NCI-H1105 treated with DMSO at 0.1 percent for 48 hours (cell line): ENCODE results near the gene CLN6.
"Not testable (repeated sequence)": the region's sequence is repeated elsewhere in the genome, so short reads cannot be mapped to it uniquely, and the experiment has no call there.

Experiments
- DNase-seq: peaks from one replicate; lab custom pipeline; 2025; lab: John Stamatoyannopoulos, UW

The CLN6 gene

DNA sequence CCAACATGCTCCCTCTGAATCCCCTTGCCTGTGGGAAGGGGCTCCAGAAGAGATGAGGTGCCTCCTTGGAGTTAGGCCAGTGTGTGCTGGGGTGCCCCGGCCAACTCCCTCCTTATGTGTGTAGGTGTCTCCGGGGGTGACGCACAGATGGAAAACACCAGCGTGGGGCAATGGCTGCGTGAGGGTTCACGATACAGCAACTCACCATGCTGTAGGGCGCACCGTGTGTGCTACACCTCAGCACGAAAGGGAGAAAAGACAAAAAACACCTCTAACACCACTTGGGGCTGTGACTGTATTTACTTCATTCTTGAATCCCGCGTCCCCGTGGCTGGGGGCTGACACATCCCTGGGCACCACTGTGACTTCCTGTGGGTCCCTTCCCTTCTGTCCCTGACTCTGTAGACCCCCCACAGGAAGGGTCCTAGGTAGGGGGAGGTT lies 22.8 kb downstream of the CLN6 start:
- DNase-seq, result no peak

DNA sequence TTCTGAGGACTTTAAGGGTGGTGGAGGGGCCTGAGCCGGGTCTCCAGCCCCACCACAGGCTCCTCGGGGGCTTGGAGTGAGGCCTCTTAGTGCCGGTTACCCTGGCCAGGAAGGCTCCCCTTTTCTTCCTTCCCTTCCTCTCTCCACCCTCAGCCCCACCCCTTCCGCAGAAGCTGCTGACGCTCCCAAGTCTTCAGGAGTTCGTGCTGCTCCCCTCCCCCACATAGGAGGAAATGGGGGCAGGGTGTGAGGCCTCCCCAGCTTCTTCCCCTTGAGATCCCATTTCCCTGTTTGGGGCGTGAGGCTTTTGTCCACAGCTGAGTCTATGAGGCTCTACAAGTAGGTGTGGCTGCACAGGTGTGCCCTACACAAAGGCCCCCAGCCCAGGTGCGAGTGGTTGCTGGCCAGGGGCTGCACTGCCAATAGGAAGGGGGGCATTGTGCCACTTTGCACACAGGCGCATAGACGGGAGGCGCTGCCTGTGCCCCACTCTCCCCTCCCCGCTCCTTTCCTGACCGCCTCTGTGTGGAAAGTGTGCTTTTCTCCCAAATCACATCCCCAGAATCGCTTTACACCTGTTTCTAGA lies 23.5 kb downstream of the CLN6 start:
- no peak for DNase-seq

DNA sequence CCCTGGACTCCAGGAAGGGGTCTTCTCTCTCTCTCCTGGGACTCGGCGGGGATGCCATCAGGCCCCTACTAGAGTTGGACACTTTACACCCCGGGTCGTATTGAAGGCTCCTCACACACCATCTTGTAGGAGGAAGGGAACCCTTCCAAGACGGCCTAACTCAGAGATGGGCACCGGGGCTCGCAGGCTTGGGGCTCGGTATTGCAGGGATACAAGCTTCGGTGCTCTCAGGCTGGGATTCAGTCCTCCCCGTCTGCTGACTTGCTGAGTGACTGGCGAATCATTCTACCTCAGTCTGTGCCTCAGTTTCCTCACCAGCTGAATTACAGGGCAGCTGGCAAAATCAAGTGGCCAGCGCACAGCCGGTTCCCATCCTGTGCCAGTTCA lies 24.0 kb downstream of the CLN6 start:
- DNase-seq, result no peak

DNA sequence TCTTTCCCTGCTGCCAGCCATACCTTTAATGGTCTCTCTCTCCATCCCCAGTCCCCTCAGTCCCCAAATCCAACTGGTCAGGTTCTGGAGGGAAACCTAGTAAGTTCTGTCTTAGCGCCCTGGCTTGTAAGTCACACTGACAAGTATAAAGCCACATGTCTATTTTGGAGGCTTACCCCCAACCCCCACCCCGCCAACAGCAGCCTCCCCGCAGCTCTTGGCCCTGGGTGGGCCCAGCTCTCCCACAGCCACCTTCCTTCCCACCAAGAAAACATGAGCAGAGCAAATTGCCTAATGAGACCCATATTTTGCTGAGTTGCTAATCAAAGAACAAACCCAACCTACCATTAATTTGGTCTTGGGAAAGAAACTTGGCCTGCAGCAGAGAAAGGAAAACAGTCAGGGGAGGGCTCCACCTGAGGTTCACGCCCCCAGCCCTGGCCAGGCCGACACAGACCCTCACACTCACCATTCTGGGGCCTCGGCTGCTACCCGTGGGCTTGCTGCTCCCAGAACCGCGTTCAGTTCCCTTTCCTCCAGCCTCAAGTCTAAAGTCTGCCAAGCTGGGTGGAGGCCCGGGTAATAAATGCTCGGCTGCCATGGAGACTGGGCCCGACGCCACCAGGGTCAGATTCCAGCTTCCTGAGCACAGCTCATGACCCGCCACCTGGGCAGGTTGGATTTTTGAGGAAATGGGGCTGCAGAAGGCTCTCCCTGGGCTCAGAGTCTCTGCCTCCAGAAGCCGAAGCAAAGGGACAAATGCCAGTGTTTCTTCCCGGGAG lies 24.6 kb downstream of the CLN6 start, which contains the start of gene CALML4:
TSS of gene CALML4 (minus strand) at position 557 of the 782 bp plus-strand sequence. CDS start at position 472, 85 bp downstream.
- DNase-seq, result peak; percentile 68

DNA sequence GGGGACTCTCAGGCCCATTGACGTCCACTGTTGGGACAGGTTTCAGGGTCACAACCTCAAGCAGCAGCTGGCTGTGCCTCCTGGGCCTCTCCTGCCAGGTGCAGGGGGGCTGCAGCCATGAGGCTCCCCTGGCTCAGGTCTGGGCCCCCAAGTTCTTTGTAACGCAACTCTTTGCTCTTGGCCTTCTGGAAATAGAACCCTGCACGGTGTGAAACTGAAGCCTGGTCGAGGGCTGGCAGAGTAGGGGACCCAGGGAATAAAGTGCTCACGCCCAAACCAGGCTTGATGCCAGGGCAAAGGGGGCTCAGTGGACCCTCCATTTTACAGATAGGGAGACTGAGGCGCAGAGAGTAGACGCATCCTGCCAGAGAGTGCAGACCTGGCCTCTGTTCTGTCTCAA lies 25.2 kb downstream of the CLN6 start:
- no peak for DNase-seq

DNA sequence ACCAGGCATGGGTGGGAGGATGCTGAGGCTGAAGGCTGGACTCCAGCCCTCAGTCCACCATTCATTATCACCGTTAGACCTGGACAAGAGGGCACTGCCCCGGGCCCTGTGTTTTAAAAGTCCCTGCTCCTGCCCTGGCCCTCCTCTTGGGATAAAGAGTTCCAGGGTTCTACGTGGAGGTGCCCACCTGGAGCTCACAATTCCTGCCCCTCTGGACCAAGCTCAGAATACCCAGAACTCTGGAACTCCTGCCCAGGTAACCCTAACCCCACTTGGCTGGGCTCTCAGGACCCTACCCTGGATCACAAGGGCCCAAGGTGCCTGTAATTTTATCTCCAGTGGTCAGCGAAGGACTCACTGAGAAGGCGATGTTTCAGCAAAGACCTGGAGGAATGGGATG lies 25.6 kb downstream of the CLN6 start:
- no peak for DNase-seq

DNA sequence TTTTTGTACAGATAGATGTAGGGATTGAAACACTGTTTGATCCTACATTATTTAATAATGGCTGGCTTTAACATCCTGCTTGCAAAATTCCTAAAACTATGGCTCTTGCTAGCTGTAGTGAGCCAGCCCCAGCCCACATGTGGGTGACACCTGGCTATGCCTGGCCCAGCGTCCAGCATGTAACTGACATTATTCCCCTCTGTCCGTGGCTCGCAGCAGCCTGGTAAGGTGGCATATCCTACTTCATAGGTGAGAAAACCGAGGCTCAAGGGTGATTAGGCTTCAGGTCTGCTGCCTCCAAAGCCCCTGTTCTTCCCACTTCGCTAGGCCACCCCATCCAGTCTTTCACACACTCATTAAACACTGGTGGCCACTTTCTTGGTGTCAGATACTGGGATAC lies 26.0 kb downstream of the CLN6 start:
- no peak for DNase-seq

DNA sequence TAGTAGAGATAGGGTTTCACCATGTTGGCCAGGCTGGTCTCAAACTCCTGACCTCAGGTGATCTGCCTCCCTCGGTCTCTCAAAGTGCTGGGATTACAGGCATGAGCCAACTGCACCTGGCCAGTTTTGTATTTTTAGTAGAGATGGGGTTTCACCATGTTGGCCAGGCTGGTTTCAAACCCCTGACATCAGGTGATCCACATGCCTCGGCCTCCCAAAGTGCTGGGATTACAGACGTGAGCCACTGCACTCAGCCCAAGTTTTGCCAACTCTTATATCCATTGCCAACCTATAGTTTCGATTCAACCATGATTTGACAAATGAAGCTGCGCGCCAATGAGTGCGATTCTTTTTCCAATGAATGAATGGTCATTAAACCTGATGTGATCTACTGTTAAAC lies 26.5 kb downstream of the CLN6 start:
- DNase-seq, result not testable (repeated sequence)

DNA sequence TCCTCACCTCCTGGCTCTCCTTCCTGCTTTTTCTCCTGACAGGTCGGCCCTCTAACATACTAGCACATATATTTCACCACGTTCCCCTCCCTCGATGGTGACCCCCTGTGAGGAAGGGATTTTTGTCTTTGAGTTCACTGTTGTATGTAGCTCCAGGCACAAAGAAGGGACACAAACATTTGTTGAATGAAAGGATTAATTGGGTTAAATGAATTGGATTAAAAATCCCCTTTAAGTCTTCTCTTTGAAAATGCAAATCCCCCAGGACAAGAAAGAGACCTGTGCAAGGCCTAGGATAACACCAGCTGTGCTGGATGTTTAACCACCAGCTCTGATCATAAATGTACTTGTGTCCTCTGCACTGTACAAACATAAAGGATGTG lies 27.7 kb downstream of the CLN6 start:
- DNase-seq, result no peak

DNA sequence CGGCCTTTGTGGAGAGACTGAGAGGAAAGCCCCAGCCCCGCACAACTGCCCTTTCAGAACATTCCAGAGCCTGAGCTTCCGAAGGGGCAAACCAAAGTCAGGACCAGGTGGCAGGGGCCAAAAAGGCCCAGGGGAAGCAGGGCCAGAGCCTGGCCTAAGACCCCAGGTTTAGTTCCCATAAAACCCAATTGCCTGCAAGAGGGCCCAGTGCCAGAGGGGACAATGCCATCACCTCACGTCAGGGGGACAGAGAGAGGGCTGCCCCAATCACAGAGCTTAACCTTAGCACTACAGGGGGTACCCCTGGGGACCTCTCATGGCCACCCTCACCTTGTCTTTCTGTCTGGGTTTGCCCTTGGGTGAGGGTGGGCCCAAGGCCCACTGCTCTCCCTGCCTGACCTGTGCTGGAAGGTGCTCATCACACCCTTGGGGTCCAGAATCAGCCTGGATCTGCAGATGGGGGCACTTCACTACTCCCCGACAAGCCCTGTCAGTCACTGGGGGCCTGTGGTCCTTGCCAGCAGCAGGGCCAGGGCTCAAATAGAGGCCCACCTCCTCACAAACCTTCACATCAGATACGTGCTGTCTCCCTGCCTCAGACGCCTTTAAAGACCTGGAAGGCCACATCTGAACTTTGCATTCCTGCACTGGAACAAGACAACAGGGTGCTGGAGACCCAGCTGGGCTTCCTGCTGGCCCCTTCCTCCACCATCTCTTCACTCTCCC lies 28.2 kb downstream of the CLN6 start:
- no peak for DNase-seq

DNA sequence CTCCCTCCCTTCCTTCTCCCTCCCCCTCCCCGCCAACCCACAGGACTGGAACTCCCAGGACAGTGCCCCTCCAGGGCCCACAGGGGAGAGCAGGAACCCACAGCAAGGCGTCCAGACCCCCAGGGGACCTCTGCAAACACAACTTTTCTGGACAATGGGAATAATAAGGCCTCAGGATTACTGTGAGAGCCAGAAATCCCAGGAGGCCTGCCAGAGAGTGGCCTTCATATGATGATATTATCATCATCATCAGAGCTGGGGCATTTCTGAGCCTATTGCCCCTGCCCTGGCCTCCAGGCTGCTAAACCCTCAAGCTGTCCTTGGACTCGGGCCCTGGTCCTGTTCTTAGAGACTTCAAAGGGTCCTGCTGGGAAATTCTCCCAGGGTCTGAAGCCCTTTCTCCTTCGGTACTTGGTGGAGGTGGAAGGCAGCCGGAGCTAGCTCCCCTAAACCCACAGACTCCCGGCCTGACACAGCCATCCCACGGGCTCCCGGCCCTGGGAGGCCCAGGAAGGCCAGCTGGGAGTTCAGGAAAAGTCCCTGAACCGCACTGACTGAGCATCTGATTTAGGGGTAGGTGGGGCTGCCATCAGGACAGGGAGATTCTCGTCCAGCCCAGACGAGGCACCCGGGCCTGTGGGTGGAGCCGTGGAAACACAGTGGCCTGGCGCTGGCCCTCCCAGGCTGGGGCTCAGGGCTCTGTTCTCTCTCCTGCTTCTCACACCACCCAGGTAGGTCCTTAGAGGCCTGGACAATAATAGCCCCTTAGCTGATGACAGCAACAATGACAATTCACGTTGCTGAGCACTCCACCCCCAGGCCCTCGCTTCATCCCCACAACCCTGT lies 29.3 kb downstream of the CLN6 start:
- DNase-seq, result no peak

DNA sequence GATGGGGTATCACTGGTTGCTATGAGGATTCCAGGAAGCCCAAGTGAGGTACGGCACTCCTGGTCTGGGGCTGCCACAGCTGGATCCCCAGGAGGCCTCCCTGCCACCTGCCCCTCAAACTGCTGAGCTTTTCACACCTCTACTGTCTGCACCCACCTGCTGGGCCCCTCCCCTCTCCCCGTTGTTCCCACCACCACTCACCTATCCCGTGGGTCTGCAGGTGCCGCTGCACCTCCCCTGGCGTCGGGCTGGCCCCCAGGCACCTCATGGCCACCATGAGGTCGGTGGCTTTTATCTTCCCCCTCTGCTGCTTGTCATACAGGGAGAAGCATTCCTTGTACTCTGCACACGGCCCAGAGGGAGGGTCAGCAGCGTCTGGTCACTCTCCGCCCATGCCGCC lies 30.2 kb downstream of the CLN6 start:
- no peak for DNase-seq

DNA sequence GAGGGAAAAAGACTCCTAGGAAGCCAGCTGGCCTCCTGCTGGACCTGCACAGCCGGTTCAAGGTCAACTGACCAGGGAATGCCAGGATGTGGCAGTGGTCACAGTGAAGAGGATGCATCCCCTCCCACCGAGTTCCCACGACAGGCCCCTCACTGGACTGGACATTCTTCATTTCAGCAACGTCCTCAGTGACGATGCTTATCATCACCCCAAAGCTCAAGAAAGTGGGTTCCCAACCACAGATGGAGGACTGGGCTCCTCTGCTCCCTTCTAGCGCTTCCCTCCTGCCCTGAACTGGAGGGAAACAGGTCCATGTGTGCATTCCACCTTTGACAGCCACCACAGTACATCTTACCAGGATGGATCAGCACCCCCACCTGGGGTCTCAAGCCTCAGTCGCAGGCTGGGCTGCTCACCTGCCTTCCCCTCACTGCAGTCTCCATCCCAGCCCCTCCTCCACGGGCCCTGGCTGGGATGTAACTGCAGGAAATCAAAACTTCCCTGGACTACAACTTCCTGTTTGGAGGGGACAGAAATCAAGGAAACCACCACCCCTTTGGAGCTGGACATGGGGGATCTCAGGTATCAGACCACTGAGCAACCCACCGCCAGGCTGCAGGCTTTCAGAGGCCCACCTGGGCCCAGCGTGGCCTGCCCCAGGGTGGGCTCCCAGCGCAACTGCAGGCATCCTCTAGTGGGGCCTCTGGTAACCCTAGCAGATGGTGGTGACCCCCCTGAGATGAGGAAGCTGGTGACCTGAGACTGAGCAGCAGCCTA lies 31.7 kb downstream of the CLN6 start:
- no peak for DNase-seq

DNA sequence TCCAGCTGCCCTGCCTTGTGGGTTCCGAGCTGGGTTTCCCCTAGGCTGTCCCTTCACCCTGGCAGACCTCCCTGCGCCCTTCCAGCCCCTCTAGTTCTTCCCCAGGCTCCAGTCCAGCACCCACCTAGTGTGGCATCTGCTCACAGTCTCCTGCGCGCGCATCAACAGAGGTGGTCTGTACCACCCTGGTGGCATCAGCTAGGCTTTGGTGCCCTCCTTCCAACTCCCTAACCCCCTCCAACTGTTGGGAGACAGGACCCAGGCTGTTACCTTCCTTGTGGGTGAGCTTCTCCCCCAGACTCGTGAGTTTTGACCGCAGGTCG lies 32.4 kb downstream of the CLN6 start:
- no peak for DNase-seq

DNA sequence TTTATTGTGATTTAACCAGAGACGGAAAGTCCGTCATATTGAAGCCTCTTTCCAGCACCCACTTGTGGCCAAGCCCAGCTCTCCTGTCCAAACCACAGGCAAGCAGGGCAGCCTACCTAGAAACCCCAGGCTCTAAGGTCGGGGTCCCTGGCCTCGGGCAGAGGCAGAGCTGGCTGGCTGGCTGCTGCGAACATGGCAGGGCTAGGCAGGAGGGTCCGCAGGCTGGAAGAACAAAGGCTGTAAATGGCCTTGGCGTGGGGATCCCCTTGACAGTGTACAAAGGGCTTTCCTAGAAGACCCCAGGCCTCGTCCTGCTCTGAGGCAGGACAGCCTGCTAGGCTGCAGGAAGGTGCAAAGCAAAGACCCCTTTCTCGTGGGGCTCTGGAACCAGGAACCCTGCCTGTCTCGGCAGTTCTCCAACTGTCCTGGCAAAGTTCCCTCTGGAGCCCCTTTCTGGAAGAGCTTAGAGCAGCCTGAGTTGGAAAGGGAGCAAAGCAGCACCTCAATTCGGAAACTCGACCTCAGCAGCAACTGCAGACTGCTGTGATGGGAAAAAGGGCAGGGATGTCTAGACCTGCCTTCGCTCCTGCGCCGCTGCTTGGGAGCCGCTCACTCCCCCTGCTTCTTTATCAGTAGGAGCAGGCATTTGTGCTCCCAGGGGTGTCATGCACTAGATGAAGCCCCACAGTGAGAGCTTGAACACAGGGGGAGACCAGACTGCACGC lies 32.9 kb downstream of the CLN6 start:
- no peak for DNase-seq

DNA sequence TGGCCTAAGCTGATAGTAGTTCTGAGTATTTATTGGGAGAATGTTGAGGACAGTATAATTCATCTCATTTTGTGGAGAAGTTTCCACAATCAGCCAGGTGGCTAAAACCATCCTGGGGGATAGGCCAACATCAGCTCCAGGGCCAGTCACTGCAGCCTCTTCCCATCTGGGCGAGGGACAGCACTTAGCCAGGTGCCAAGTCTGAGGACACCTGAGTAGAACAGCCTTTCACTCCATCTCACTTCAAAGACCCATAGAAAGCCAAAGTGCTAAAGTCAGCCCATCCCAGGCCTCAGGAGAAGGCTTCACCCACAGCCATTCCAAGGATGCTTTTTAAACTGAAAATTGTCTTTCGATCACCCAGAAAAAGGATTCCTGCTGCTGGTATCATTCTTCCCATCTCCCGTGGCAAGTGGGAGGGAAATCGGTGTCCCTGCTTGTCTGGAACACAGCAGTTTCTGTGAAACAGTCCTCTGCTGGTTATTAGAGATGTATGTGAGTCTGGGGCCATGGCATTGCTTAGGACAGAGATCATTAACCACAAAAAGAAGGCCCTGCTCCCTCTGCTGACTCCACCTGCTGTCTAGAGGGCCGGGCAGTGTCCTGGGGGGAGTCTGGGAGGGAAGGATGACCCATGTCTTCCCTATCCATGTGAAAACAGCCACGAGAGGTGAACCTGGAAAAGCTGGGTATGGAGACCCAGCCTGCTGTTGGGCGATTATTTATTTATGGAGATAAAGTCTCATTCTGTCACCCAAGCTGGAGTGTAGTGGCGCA lies 34.0 kb downstream of the CLN6 start:
- no peak for DNase-seq

DNA sequence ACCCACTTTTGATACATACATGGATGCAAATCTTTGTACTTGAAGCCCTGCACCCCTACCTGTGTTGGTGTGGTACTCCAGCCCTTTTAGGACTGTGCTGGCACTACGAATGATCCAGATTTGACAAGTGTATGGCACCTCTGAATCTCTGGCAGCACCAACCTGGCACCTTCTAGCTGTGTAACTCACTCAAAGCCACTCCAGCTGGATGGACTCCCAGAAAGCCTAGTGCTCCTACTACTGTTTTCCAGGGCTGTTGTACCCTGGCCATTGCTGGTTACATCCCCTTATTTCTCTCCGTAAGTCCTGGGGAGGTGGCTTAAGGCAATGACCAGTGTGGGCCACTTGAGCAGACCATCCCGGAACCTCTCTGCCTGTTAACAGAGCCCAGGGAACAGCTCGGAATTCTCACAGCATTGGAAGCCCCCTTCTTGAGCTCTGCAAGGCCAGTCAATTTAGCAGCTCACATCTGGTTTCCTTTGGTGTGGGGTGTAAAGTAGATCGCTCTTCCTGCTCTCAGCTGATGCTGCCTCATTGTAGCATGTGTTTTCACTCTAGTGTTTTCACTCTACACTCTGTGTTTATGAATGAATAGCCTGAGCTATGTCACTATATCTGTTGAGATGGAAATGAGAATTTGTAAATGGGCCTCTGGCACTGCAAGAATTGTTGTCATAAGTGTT lies 36.6 kb downstream of the CLN6 start:
- no peak for DNase-seq

DNA sequence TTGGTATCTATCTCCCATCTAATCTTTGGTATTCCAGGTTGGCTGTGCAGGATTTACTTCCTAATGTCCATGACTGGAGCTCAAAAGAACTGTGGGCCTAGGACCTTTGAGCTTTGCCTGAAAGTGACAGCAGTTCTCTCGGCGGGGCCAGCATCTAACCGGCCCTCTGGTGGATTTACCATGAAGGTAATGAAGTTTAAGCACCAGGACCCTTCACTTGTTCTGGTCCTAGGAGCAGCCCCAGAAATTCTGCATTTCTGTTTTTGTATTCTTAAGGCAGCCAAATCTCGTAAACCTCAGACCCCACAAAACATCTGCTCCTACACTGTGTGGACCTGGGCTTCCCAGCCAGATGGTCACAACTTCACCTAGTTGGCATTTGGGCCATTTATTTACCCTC lies 37.4 kb downstream of the CLN6 start:
- no peak for DNase-seq

DNA sequence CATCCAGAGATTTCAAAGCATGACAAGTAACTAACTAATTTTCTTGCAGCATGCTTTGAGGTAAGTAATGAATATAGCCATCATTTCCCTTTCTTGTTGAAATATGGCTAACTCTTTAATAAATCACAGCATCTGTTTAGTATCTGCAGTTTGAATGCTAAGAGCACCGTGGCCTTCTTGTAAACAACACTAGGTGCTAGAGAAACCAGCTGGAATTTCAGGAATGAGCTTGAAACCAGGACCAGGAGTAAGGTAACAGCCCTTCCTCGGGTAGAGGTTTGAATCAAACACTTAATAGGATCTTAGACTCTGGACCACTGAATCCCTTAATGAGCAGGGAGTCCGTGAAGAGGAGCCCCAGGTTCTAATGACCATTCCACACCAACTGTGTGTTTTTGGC lies 38.0 kb downstream of the CLN6 start:
- DNase-seq, result no peak

DNA sequence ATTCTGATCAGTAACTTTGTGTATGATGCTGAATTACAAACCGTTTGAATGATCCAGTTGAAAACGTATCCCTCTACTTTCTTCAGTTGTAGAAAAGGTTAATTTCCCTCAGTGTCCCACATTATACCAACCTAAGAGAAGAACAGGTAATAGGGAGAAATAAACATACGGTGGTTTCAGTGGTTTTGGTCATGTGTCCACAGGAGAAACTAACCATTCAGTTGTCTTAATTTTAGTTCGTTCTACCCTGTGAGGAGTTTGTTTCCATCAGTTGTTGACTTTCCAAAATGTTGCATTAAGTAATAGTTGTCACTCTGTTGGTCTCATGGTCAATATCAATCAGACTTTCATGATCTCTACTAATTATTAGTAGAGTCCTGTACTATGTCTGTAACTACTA lies 39.5 kb downstream of the CLN6 start:
- DNase-seq, result no peak
